ENCODE data around the gene ATP2B2.

DNA sequence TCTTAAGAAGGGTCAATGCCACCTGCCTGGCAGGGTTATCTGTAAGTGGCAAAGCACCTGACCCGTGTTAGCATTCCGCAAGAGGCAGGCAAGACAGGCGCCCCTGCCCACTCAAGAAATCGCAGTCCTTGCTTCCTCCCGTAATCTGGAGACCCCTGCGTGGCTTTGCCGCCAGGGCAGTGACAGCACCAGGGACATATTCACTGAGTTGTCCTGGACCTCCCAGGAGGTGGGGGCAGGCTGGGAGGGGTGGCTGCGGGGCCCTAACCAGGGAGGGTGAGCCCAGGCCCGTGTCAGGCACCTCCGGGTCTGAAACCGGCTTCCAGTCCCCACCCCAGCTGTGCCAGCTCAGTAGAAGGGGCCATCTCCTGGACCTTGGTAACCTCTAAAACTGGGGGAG is 168.6 kb downstream of the ATP2B2 start:
- TF ChIP-seq, protein P1, sequence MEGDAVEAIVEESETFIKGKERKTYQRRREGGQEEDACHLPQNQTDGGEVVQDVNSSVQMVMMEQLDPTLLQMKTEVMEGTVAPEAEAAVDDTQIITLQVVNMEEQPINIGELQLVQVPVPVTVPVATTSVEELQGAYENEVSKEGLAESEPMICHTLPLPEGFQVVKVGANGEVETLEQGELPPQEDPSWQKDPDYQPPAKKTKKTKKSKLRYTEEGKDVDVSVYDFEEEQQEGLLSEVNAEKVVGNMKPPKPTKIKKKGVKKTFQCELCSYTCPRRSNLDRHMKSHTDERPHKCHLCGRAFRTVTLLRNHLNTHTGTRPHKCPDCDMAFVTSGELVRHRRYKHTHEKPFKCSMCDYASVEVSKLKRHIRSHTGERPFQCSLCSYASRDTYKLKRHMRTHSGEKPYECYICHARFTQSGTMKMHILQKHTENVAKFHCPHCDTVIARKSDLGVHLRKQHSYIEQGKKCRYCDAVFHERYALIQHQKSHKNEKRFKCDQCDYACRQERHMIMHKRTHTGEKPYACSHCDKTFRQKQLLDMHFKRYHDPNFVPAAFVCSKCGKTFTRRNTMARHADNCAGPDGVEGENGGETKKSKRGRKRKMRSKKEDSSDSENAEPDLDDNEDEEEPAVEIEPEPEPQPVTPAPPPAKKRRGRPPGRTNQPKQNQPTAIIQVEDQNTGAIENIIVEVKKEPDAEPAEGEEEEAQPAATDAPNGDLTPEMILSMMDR (IDR thresholded peaks at IDR 0.05; ENCODE audit: low read depth, low read length), result no peak
- no peak for TF ChIP-seq EZH2phosphoT487 (IDR thresholded peaks at IDR 0.05; ENCODE audit: low read depth)
